Measurements from ENCODE around the gene CACNA1E. TPM values are rescaled to one million over a fixed set of nuclear protein-coding genes. Genes with fewer than 3 reads are reported as not detected.
A peak's percentile ranks its signal among the peaks of the same experiment; 100 is the strongest.
"Not testable (repeated sequence)": the region's sequence is repeated elsewhere in the genome, so short reads cannot be mapped to it uniquely, and the experiment has no call there.

The CACNA1E gene
- total RNA-seq, 1 donor from 2014 or later: 0.04 TPM

- no peak for ATAC-seq
Observed at GRCh38 chr1:181518152-181518551, 34.8 kb downstream of the CACNA1E start.

GRCh38 chr1:181522864-181523263 is 39.5 kb downstream of the CACNA1E start:
- no peak for ATAC-seq

- no peak for ATAC-seq
Observed at GRCh38 chr1:181525104-181525721, 41.9 kb downstream of the CACNA1E start.

GRCh38 chr1:181528241-181528640 is 44.9 kb downstream of the CACNA1E start:
- not testable (repeated sequence) for ATAC-seq

- no peak for ATAC-seq
Observed at GRCh38 chr1:181531441-181531840, 48.1 kb downstream of the CACNA1E start.

GRCh38 chr1:181531951-181532600 is 48.8 kb downstream of the CACNA1E start:
- no peak for ATAC-seq

- ATAC-seq: no peak
Observed at GRCh38 chr1:181538836-181539235, 55.5 kb downstream of the CACNA1E start.

GRCh38 chr1:181541458-181541857 is 58.1 kb downstream of the CACNA1E start:
- peak; percentile 82 for ATAC-seq

GRCh38 chr1:181541947-181542346 is 58.6 kb downstream of the CACNA1E start:
- peak; percentile 80 for ATAC-seq

- not testable (repeated sequence) for ATAC-seq
Observed at GRCh38 chr1:181542406-181542805, 59.1 kb downstream of the CACNA1E start.

- ATAC-seq: no peak
Observed at GRCh38 chr1:181545395-181545794, 62.1 kb downstream of the CACNA1E start.

GRCh38 chr1:181548497-181548896 is 65.2 kb downstream of the CACNA1E start:
- no peak for ATAC-seq

- no peak for ATAC-seq
Observed at GRCh38 chr1:181551249-181551648, 67.9 kb downstream of the CACNA1E start.

GRCh38 chr1:181551754-181552153 is 68.4 kb downstream of the CACNA1E start:
- ATAC-seq: no peak

GRCh38 chr1:181554465-181554864 is 71.1 kb downstream of the CACNA1E start:
- no peak for ATAC-seq

- ATAC-seq: no peak
Observed at GRCh38 chr1:181556631-181557030, 73.3 kb downstream of the CACNA1E start.

- ATAC-seq: no peak
Observed at GRCh38 chr1:181557313-181557712, 74.0 kb downstream of the CACNA1E start.

GRCh38 chr1:181558416-181558815 is 75.1 kb downstream of the CACNA1E start:
- no peak for ATAC-seq

GRCh38 chr1:181559142-181559541 is 75.8 kb downstream of the CACNA1E start:
- ATAC-seq: no peak

GRCh38 chr1:181562395-181562794 is 79.1 kb downstream of the CACNA1E start:
- no peak for ATAC-seq

- no peak for ATAC-seq
Observed at GRCh38 chr1:181568736-181569135, 85.4 kb downstream of the CACNA1E start.

- ATAC-seq: no peak
Observed at GRCh38 chr1:181577475-181577874, 94.2 kb downstream of the CACNA1E start.

- ATAC-seq: no peak
Observed at GRCh38 chr1:181583598-181583997, 100.3 kb downstream of the CACNA1E start.

- ATAC-seq: no peak
Observed at GRCh38 chr1:181587870-181588438, 104.6 kb downstream of the CACNA1E start.

Measured in esophagus mucosa (tissue), 1 donor.